ENCODE data around the gene SLC22A23. TPM values are rescaled to one million over a fixed set of nuclear protein-coding genes. Genes with fewer than 3 reads are reported as not detected.

SLC22A23 gene
- total RNA-seq, 4 donors from 2014 or later: 7.6 to 13.1 (median 9.5) TPM

DNA sequence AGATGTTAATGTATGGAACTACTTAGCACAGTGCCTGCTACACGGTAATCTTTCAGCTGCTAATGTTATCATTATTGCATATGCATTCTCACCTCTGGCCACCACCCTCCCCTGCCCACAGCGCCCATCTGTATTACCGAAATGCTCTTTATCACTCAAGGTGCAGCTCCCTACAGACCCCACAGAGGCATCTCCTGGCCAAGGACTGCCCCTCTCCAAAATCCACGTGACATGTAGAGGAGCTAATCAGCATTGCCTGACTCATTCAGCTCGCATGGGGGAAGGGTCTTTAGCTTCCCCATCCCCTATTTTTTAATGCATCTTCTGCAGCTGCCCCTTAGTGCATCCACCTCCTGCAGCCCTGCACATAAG is 41.8 kb downstream of the SLC22A23 start:
- no peak overlapping the region for H3K27ac ChIP-seq (replicated peaks in 1 of 4)
- no peak overlapping the region for H3K4me3 ChIP-seq
- no peak for DNase-seq (ENCODE audit: extremely low spot score)
- peaks cover 0 to 15% (median 4%) of the 10 kb centered on the region in 4 donors for H3K36me3 ChIP-seq
- intact Hi-C loops (cut with DNase I): no loop called here
- H3K4me1 ChIP-seq: peaks cover 0 to 4% (median 3%) of the 10 kb centered on the region in 4 donors
- H3K27me3 ChIP-seq: no peaks in the 10 kb centered on the region
- WGBS: 82% methylated on average over 5 of the region's 5 CpGs
- TF ChIP-seq POLR2A (IDR thresholded peaks at IDR 0.05; ENCODE audit: low read depth) (no peak), POLR2AphosphoS5 (IDR thresholded peaks at IDR 0.05) (no peak), CTCF (IDR thresholded peaks at IDR 0.05) (no peak), EP300 (IDR thresholded peaks at IDR 0.05) (no peak)
- no peaks in the 10 kb centered on the region for H3K9me3 ChIP-seq

DNA sequence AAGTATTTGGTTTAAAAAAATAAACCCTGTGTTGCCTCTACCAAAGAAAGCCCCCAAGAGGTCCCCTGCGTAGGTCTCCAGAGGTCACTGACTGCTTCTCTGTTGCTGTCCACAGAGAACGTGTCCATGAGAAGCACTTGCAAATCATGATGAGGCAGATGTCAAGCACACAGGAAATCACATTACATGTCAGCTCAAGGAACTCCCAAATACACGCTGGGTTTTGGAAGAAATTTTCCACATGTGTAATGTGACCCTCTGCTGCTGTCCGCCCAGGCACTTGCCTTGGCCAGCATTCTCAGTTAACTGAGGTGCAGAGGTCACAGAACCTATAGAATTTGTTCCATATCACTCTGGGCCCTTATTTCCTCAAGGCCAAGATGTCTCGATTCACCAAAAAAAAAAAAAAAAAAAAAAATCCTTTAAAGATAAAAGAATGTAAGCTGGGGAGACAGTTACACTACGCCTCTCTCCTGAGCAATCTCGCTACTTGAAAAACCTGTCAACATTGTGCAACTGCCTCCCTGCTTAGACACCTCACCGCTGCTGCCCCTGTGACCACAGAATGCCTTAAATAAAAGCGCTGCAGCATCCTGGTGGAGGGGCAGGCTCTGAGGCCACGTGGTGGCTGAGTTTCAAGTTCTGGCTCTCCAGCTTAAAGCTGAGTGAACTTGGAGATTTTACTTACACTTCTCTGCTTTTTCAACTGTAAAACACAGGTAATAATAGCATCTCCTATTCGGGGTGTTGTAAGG is 42.3 kb downstream of the SLC22A23 start:
- Histone ChIP-seq H3K27me3 (no peaks in the 10 kb centered on the region), H3K27ac (replicated peaks in 1 of 4) (no peak overlapping the region), H3K4me1 (peaks cover 0 to 3% (median 2%) of the 10 kb centered on the region in 4 donors), H3K36me3 (peaks cover 0 to 15% (median 4%) of the 10 kb centered on the region in 4 donors), H3K4me3 (no peak overlapping the region), H3K9me3 (no peaks in the 10 kb centered on the region)
- DNase-seq (ENCODE audit: extremely low spot score): no peak
- intact Hi-C loops (cut with DNase I): loop anchor here (5.0 kb wide), 1 partner anchor 318 kb away; no protein-coding TSS in a partner anchor
- TF ChIP-seq POLR2AphosphoS5 (IDR thresholded peaks at IDR 0.05): no peak
- 73% methylated on average over 11 of the region's 11 CpGs for WGBS

DNA sequence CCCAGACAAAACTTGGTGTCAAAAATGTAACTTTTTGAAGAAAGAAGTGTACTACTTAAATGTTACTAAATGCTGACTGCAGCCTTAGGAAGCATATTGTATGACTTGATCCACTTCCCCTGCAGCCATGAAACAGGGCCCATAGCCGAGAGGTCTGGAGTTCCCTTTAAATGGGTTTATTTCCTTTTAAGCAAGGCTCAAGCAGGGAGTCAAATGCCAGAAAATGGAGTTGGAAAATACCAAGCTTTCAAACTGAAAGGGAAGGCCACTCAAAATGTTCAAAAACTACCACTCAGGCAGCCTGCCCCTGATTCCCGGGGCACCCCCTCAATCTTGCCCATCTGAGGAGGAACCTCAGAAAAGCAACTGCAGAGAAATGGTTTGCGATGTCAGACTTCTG is 43.3 kb downstream of the SLC22A23 start:
- TF ChIP-seq CTCF (IDR thresholded peaks at IDR 0.05) (no peak), EP300 (IDR thresholded peaks at IDR 0.05) (no peak)
- intact Hi-C loops (cut with DNase I): loop anchor here (5.0 kb wide), 1 partner anchor 319 kb away; no protein-coding TSS in a partner anchor
- Histone ChIP-seq H3K27ac (replicated peaks in 1 of 4) (no peak overlapping the region), H3K36me3 (peaks cover 0 to 15% (median 5%) of the 10 kb centered on the region in 4 donors), H3K4me3 (no peak overlapping the region), H3K27me3 (no peaks in the 10 kb centered on the region), H3K4me1 (peaks cover 0 to 3% (median 1%) of the 10 kb centered on the region in 4 donors), H3K9me3 (no peaks in the 10 kb centered on the region)
- WGBS: 87% methylated on average over 3 of the region's 3 CpGs
- no peak for DNase-seq (ENCODE audit: extremely low spot score)

DNA sequence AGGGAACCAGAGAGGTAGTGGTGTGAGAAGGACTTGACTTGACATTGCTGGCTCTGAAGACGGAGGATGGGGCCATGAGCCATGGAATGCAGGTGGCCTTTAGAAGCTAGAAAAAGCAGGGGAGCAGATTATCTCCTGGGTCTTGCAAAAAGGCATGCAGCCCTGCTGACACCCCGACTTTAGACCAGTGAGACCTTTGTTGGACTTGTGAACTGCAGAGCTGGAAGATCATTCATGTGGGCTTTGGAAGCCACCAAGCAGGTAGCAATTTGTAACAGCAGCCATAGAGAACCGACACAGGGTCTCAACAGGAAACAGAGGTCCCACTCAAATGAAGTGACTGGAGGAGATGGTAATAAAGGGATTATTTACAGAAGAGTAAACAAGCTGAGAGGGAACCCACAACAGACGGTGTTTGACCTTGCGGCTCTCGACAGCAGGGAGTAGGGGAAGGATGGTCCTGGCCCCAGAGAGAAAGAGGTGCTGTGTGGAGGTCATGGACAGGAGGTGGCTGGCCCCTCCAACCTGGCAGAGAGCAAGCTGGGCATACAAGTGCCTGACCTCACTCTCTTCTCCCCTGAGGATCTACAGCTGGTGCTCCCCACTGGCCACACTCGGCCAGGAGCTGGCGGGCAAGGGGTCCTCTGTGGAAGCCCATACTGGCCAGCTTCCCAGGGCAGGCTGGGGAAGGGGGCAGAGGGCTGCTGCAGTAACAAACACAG is 43.9 kb downstream of the SLC22A23 start:
- Histone ChIP-seq H3K4me3 (no peak overlapping the region), H3K27ac (replicated peaks in 1 of 4) (no peak overlapping the region), H3K27me3 (no peaks in the 10 kb centered on the region), H3K36me3 (peaks cover 0 to 15% (median 6%) of the 10 kb centered on the region in 4 donors), H3K9me3 (no peaks in the 10 kb centered on the region), H3K4me1 (peaks cover 0 to 3% (median 1%) of the 10 kb centered on the region in 4 donors)
- no peak for DNase-seq (ENCODE audit: extremely low spot score)
- WGBS: 85% methylated on average over 8 of the region's 8 CpGs
- TF ChIP-seq POLR2A (IDR thresholded peaks at IDR 0.05; ENCODE audit: low read depth): no peak
- TF ChIP-seq EP300 (IDR thresholded peaks at IDR 0.05): no peak
- intact Hi-C loops (cut with DNase I): loop anchor here (5.0 kb wide), 1 partner anchor 319 kb away; no protein-coding TSS in a partner anchor

- Histone ChIP-seq H3K36me3 (peaks cover 0 to 15% (median 6%) of the 10 kb centered on the region in 4 donors), H3K9me3 (no peaks in the 10 kb centered on the region), H3K27me3 (no peaks in the 10 kb centered on the region), H3K4me1 (peaks cover 0 to 3% (median 1%) of the 10 kb centered on the region in 4 donors), H3K27ac (replicated peaks in 1 of 4) (no peak overlapping the region), H3K4me3 (no peak overlapping the region)
- WGBS: 91% methylated on average over 11 of the region's 11 CpGs
- intact Hi-C loops (cut with DNase I): loop anchor here (5.0 kb wide), 1 partner anchor 320 kb away; no protein-coding TSS in a partner anchor
- DNase-seq (ENCODE audit: extremely low spot score): no peak
- TF ChIP-seq POLR2AphosphoS5 (IDR thresholded peaks at IDR 0.05): no peak
- TF ChIP-seq EP300 (IDR thresholded peaks at IDR 0.05): no peak
- TF ChIP-seq CTCF (IDR thresholded peaks at IDR 0.05): no peak
- TF ChIP-seq POLR2A (IDR thresholded peaks at IDR 0.05; ENCODE audit: low read depth): no peak
These were observed 44.7 kb downstream of the SLC22A23 start for GRCh38 chr6:3411967-3412778.

Measured in esophagus muscularis mucosa (tissue), 4 donors.